ENCODE measurements around the gene ERICH2.

Gene ERICH2

GRCh38 chr2:170817093-170818035 is 47.2 kb downstream of the ERICH2 start:
- DNase-seq (ENCODE audit: low read depth in 2 of 2) = no peak

GRCh38 chr2:170818036-170818751 is 48.0 kb downstream of the ERICH2 start:
- DNase-seq (ENCODE audit: low read depth in 2 of 2) = no peak

- no peak for DNase-seq (ENCODE audit: low read depth in 2 of 2)
Measured at GRCh38 chr2:170818752-170819470, 48.7 kb downstream of the ERICH2 start.

GRCh38 chr2:170819680-170820664 is 49.8 kb downstream of the ERICH2 start:
- DNase-seq (ENCODE audit: low read depth in 2 of 2) = no peak

- DNase-seq (ENCODE audit: low read depth in 2 of 2) = no peak
Measured at GRCh38 chr2:170820757-170821530, 50.8 kb downstream of the ERICH2 start.

- no peak for DNase-seq (ENCODE audit: low read depth in 2 of 2)
Measured at GRCh38 chr2:170821531-170822289, 51.5 kb downstream of the ERICH2 start.

- DNase-seq (ENCODE audit: low read depth in 2 of 2) = no peak
Measured at GRCh38 chr2:170822290-170823087, 52.3 kb downstream of the ERICH2 start.

- no peak for DNase-seq (ENCODE audit: low read depth in 2 of 2)
Measured at GRCh38 chr2:170823088-170823897, 53.1 kb downstream of the ERICH2 start.

GRCh38 chr2:170823898-170824215 is 53.7 kb downstream of the ERICH2 start:
- DNase-seq (ENCODE audit: low read depth in 2 of 2) = no peak

GRCh38 chr2:170824526-170825015 is 54.4 kb downstream of the ERICH2 start:
- DNase-seq (ENCODE audit: low read depth in 2 of 2) = no peak

GRCh38 chr2:170827841-170828532 is 57.8 kb downstream of the ERICH2 start:
- DNase-seq (ENCODE audit: low read depth in 2 of 2) = no peak

- no peak for DNase-seq (ENCODE audit: low read depth in 2 of 2)
Measured at GRCh38 chr2:170828533-170828916, 58.3 kb downstream of the ERICH2 start.

GRCh38 chr2:170829036-170829435 is 58.9 kb downstream of the ERICH2 start:
- DNase-seq (ENCODE audit: low read depth in 2 of 2) = no peak

- no peak for DNase-seq (ENCODE audit: low read depth in 2 of 2)
Measured at GRCh38 chr2:170830166-170830565, 60.0 kb downstream of the ERICH2 start.

- DNase-seq (ENCODE audit: low read depth in 2 of 2) = no peak
Measured at GRCh38 chr2:170831115-170831514, 60.9 kb downstream of the ERICH2 start.

GRCh38 chr2:170836027-170836426 is 65.8 kb downstream of the ERICH2 start:
- no peak for DNase-seq (ENCODE audit: low read depth in 2 of 2)

GRCh38 chr2:170840717-170841210 is 70.6 kb downstream of the ERICH2 start:
- no peak for DNase-seq (ENCODE audit: low read depth in 2 of 2)

Data from stimulated activated CD8-positive, alpha-beta memory T cell treated with anti-CD3 and anti-CD28 coated beads, Interleukin-2, amount 100 ng/mL, for 48 hours (primary cell).